HG03520 (cell line): Measurements from ENCODE around the gene LCA5L.

Experiments
- ATAC-seq: cut with Tn5 transposase; IDR thresholded peaks from one replicate; pipeline ENCODE4 v1.9.1; 2021; ENCODE audit warnings: mild to moderate bottlenecking, moderate library complexity; ENCODE audit not compliant: unreplicated experiment

The LCA5L gene

GRCh38 chr21:39359382-39359781 is 86.2 kb downstream of the LCA5L start:
- no peak for ATAC-seq
